ENCODE data around the gene PRKCE. TPM values are rescaled to one million over a fixed set of nuclear protein-coding genes. Genes with fewer than 3 reads are reported as not detected.

Gene PRKCE
- total RNA-seq, 1 experiment from 2014 or later, result 14.8 TPM

GRCh38 chr2:46197672-46198071 lies 546.2 kb downstream of the PRKCE start:
- no TSS peak for BruUV-seq (replicated peaks)
- Histone ChIP-seq H3K4me2 (ENCODE audit: low read length) (no peak overlapping the region), H2AFZ (ENCODE audit: low read depth, low read length, poor library complexity, severe bottlenecking) (no peak overlapping the region), H3K79me2 (ENCODE audit: insufficient read depth, low read length) (no peaks in the 10 kb centered on the region), H3K4me3 (replicated peaks in 1 of 2; ENCODE audit: low read depth in 1 of 2, low read length in 2 of 2) (no peak overlapping the region), H3K9ac (ENCODE audit: low read length) (no peak overlapping the region), H4K20me1 (ENCODE audit: insufficient read depth) (no peaks in the 10 kb centered on the region), H3K9me3 (ENCODE audit: control insufficient read depth in 1 of 2, insufficient read depth in 1 of 2, low read depth in 1 of 2, low read length in 2 of 2) (no peaks in the 10 kb centered on the region), H3K27ac (ENCODE audit: low read depth, low read length) (no peak overlapping the region), H3K27me3 (ENCODE audit: insufficient read depth, low read length) (no peaks in the 10 kb centered on the region), H3K36me3 (ENCODE audit: control insufficient read depth in 1 of 2, insufficient read depth in 2 of 2, low read length in 2 of 2) (no peaks in the 10 kb centered on the region), H3K4me1 (ENCODE audit: control insufficient read depth in 1 of 2, insufficient read depth in 2 of 2, low read length in 2 of 2) (no peaks in the 10 kb centered on the region), H3K9me2 (ENCODE audit: insufficient read depth) (no peaks in the 10 kb centered on the region)
- ChIA-PET POLR2A (no interaction called here), RAD21 (ENCODE audit: low non-redundant PET in 1 of 2, low total read pairs in 2 of 2, uncharacterized antibody in 2 of 2, unreplicated experiment in 2 of 2) (no interaction called here), CTCF (no interaction called here)
- intact Hi-C loops (cut with micrococcal nuclease), result no loop called here
- DNase-seq (ENCODE audit: low read depth, low spot score), result no peak
- no peak for ATAC-seq
- TF ChIP-seq FOSL1 (IDR thresholded peaks at IDR 0.05; ENCODE audit: low read depth) (no peak), POLR2AphosphoS5 (IDR thresholded peaks at IDR 0.05; ENCODE audit: low read depth, low read length) (no peak), CEBPB (IDR thresholded peaks at IDR 0.05; ENCODE audit: low read depth) (no peak), SIN3A (IDR thresholded peaks at IDR 0.05; ENCODE audit: low read depth) (no peak), REST (IDR thresholded peaks at IDR 0.05; ENCODE audit: low read depth) (no peak), EZH2 (IDR thresholded peaks at IDR 0.05) (no peak), EZH2phosphoT487 (IDR thresholded peaks at IDR 0.05; ENCODE audit: borderline replicate concordance) (no peak)
